ENCODE results near the gene RAB40B.

Gene RAB40B

GRCh38 chr17:82691714-82692113 lies 6.8 kb downstream of the RAB40B start:
- no peak for DNase-seq (ENCODE audit: low spot score)

GRCh38 chr17:82690786-82691489 lies 7.6 kb downstream of the RAB40B start:
- DNase-seq (ENCODE audit: low spot score): no peak

GRCh38 chr17:82689077-82689476 lies 9.4 kb downstream of the RAB40B start:
- DNase-seq (ENCODE audit: low spot score): no peak

- no peak for DNase-seq (ENCODE audit: low spot score)
These were observed 10.6 kb downstream of the RAB40B start for GRCh38 chr17:82687871-82688270.

- no peak for DNase-seq (ENCODE audit: low spot score)
These were observed 11.1 kb downstream of the RAB40B start for GRCh38 chr17:82687375-82687861.

- DNase-seq (ENCODE audit: low spot score): no peak
These were observed 11.9 kb downstream of the RAB40B start for GRCh38 chr17:82686366-82687324.

GRCh38 chr17:82685291-82685690 lies 13.2 kb downstream of the RAB40B start:
- DNase-seq (ENCODE audit: low spot score): no peak

GRCh38 chr17:82684228-82684841 lies 14.2 kb downstream of the RAB40B start:
- DNase-seq (ENCODE audit: low spot score): no peak

GRCh38 chr17:82683534-82683933 lies 15.0 kb downstream of the RAB40B start:
- no peak for DNase-seq (ENCODE audit: low spot score)

GRCh38 chr17:82681547-82681946 lies 17.0 kb downstream of the RAB40B start:
- no peak for DNase-seq (ENCODE audit: low spot score)

- DNase-seq (ENCODE audit: low spot score): no peak
These were observed 18.7 kb downstream of the RAB40B start for GRCh38 chr17:82679586-82680465.

- DNase-seq (ENCODE audit: low spot score): no peak
These were observed 20.1 kb downstream of the RAB40B start for GRCh38 chr17:82678265-82678891.

- DNase-seq (ENCODE audit: low spot score): no peak
These were observed 21.1 kb downstream of the RAB40B start for GRCh38 chr17:82677353-82677925.

GRCh38 chr17:82675476-82676245 lies 22.8 kb downstream of the RAB40B start:
- DNase-seq (ENCODE audit: low spot score): no peak

- no peak for DNase-seq (ENCODE audit: low spot score)
These were observed 23.6 kb downstream of the RAB40B start for GRCh38 chr17:82674656-82675475.

GRCh38 chr17:82670661-82671450 lies 27.6 kb downstream of the RAB40B start:
- no peak for DNase-seq (ENCODE audit: low spot score)

GRCh38 chr17:82668631-82669099 lies 29.8 kb downstream of the RAB40B start:
- no peak for DNase-seq (ENCODE audit: low spot score)

GRCh38 chr17:82668024-82668630 lies 30.4 kb downstream of the RAB40B start:
- no peak for DNase-seq (ENCODE audit: low spot score)

Data from hepatic stellate cell (primary cell).